C4-2B (cell line): Measurements from ENCODE around the gene LYSMD4.

Source experiments
- H3K27ac ChIP-seq: fragments of 450-650 bp; 2 replicates; pipeline ENCODE4 v1.5.1; 2017
- CTCF ChIP-seq: fragments of 450-650 bp; conservative IDR thresholded peaks from 2 replicates; pipeline ENCODE4 v1.5.1; 2017; ENCODE audit warnings: mild to moderate bottlenecking
- ZFX ChIP-seq: fragments of 450-650 bp; IDR thresholded peaks from 2 replicates; pipeline ENCODE4 v1.6.1; 2017

Gene LYSMD4

DNA sequence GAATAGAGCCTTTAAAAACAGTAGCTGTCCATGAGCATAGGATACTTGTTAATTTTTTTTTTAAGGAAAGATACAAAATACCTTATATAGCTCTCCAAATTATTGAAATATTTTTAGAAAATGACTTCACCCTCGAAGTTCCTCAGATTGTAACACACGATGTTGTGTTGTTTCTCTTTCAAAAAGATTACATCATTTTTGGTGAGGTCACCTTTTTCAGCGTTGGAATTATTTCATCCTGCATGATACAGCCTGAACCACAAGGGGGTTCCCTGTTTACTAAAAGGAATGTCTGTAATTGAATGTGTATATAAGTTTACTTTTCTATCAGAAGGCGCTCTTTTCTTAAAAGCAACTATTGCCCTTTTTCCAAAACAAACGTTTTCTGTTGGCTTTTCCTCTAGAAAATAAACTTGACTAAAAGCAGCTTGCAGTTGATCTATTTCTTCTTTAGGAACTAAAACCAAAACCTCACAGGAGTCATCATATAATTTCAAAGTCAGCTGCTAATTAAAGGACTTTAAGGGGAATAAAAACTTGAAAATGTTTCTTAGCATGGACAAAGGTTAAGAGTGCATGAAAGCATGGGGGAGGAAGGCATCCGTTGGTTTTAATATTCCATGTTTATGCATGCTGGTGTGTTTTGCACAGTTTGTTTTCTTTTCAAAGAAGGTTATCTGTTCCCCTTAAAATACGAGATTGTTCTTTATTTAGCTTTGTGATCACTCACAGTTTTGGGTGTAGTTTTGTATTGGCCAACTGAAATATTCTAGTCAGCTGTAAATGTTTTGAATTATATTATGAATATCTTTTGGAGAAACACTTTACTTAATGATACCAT, 29.4 kb downstream of the LYSMD4 start:
- TF ChIP-seq CTCF, result peak; percentile 61; the same call in 1 of the 2 replicates
- no peak for TF ChIP-seq ZFX
- H3K27ac ChIP-seq, result no peak overlapping the region

- TF ChIP-seq ZFX (no peak), CTCF (no peak)
- H3K27ac ChIP-seq, result no peak overlapping the region
Observed at GRCh38 chr15:99702895-99703602, 30.2 kb downstream of the LYSMD4 start.

DNA sequence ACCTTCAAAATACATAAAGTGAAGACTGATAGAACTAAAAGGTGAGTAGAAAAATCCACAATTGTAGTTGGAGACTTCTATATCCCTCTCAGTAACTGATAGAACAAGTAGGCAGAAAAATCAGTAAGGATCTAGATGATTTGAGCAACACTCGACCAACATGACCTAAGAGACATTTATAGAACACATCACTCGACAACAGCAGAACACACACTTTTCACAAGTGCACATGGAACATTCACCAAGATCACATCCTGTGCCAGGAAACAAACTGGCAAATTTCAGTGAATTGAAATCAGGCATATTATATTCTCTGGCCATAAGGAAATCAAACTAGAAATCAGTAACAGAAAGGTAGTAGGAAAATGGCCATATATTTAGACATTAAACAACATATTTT, 37.1 kb downstream of the LYSMD4 start:
- TF ChIP-seq ZFX, result no peak
- TF ChIP-seq CTCF, result no peak
- no peak overlapping the region for H3K27ac ChIP-seq

- TF ChIP-seq CTCF, result no peak
- TF ChIP-seq ZFX, result no peak
- no peak overlapping the region for H3K27ac ChIP-seq
Observed at GRCh38 chr15:99692825-99693224, 40.4 kb downstream of the LYSMD4 start.

DNA sequence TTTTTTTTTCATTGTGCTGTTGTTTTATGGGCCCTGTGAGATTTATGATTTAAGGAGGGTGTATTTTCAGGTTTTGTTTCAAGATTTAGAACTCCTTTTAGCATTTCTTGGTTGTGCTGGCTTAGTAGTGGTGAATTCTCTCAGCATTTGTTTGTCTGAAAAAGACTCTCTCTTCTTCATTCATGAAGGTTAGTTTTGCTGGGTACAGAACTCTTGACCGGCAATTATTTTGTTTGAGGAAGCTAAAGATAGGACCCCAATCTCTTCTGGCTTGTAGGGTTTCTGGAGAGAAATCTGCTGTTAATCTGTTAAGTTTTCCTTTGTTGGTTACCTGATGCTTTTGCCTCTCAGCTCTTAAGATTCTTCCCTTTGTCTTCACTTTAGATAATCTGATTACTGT, 46.9 kb downstream of the LYSMD4 start:
- no peak overlapping the region for H3K27ac ChIP-seq
- TF ChIP-seq ZFX (no peak), CTCF (no peak)

DNA sequence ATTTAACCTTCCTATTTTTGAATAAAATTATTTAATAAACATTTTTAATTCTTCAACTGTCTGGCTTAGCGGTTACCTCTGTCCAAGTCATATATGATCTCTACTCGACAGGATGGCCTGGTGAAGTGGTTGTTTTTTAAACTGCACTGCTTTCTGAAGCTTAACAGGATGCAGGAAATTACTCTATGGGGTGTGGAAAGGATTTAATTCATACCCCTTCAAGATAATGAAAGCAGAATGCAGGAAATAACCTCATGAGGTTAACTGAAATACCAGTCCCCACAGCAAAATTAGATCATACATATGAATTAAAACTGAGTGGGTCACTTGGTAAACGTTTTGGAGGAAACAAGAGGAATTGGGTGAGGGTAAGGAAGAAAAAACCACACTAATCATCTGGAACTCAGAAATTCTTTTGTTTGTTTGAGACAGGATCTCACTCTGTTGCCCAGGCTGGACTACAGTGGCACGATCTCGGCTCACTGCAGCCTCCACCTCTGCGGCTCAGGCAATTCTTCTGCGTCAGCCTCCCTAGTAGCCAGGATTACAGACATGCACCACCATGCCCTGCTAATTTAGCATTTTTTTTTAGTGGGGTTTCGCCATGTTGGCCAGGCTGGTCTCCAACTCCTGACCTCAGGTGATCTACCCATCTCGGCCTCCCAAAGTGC, 50.1 kb downstream of the LYSMD4 start:
- no peak overlapping the region for H3K27ac ChIP-seq
- no peak for TF ChIP-seq ZFX
- no peak for TF ChIP-seq CTCF

GRCh38 chr15:99682455-99682854, 50.8 kb downstream of the LYSMD4 start:
- no peak overlapping the region for H3K27ac ChIP-seq
- TF ChIP-seq ZFX (no peak), CTCF (no peak)
